CD4-positive, alpha-beta memory T cell (primary cell): ENCODE data around the gene TIGD1. TPM values are rescaled to one million over a fixed set of nuclear protein-coding genes. Genes with fewer than 3 reads are reported as not detected.
A peak's percentile ranks its signal among the peaks of the same experiment; 100 is the strongest.

Experiments used
- CTCF ChIA-PET: fragments of 350-600 bp; sonication (Branson Sonifier 250); formaldehyde crosslinking; loops from one replicate; lab custom pipeline; 2021; ENCODE audit warnings: inconsistent platforms; ENCODE audit not compliant: partially characterized antibody; lab: Charles Lee
- POLR2A ChIA-PET: fragments of 350-600 bp; sonication (Branson Sonifier 250); formaldehyde crosslinking; loops from one replicate; lab custom pipeline; 2021; ENCODE audit not compliant: partially characterized antibody; lab: Charles Lee
- DNase-seq, 5 donors: peaks; one replicate each; pipeline versions ENCODE4 v3.0.0 to v3.0.0-alpha.2; 2020 to 2022; ENCODE audit warnings: mixed read lengths in 1 of 5
- H3K27ac ChIP-seq: one replicate; pipeline ENCODE4 v1.7.0; 2013; ENCODE audit warnings: low read depth, low read length
- H3K27me3 ChIP-seq: 2 replicates; pipeline ENCODE4 v1.7.0; 2013; ENCODE audit warnings: mild to moderate bottlenecking, low read length, moderate library complexity; ENCODE audit not compliant: insufficient read depth
- H3K36me3 ChIP-seq: 2 replicates; pipeline ENCODE4 v1.7.0; 2013; ENCODE audit warnings: mild to moderate bottlenecking, low read length, moderate library complexity; ENCODE audit not compliant: insufficient read depth
- H3K4me1 ChIP-seq: 2 replicates; pipeline ENCODE4 v1.7.0; 2013; ENCODE audit warnings: mild to moderate bottlenecking, low read length, moderate library complexity; ENCODE audit not compliant: insufficient read depth
- H3K4me3 ChIP-seq, 2 donors: one replicate each; pipeline ENCODE4 v1.7.0; 2013; ENCODE audit warnings: low read length in 2 of 2, mild to moderate bottlenecking in 1 of 2
- H3K9me3 ChIP-seq, 2 donors: one replicate each; pipeline ENCODE4 v1.7.0; 2013; ENCODE audit warnings: low read length in 2 of 2, control low read depth in 1 of 2; ENCODE audit not compliant: control insufficient read depth in 1 of 2
- H3K27ac Mint-ChIP-seq, 7 donors: one replicate each; pipeline ENCODE4 v1.8.0; 2020 to 2021; ENCODE audit warnings: mixed read lengths in 7 of 7, mild to moderate bottlenecking in 6 of 7, inconsistent platforms in 3 of 7, moderate library complexity in 3 of 7
- H3K27me3 Mint-ChIP-seq, 2 donors: one replicate each; pipeline ENCODE4 v1.8.0; 2020 to 2021; ENCODE audit warnings: mixed read lengths in 2 of 2
- H3K36me3 Mint-ChIP-seq, 2 donors: one replicate each; pipeline ENCODE4 v1.8.0; 2020 to 2021; ENCODE audit warnings: mixed read lengths in 2 of 2, inconsistent platforms in 1 of 2, mild to moderate bottlenecking in 1 of 2
- H3K4me1 Mint-ChIP-seq, 4 donors: one replicate each; pipeline ENCODE4 v1.8.0; 2020 to 2021; ENCODE audit warnings: mixed read lengths in 4 of 4, mild to moderate bottlenecking in 1 of 4
- H3K4me3 Mint-ChIP-seq, 8 donors: one replicate each; pipeline ENCODE4 v1.8.0; 2020 to 2021; ENCODE audit warnings: mixed read lengths in 8 of 8, mild to moderate bottlenecking in 7 of 8, moderate library complexity in 6 of 8, inconsistent platforms in 3 of 8
- H3K9me3 Mint-ChIP-seq, 8 donors: one replicate each; pipeline ENCODE4 v1.8.0; 2020 to 2021; ENCODE audit warnings: mixed read lengths in 8 of 8, mild to moderate bottlenecking in 5 of 8, inconsistent platforms in 3 of 8, moderate library complexity in 1 of 8
- intact Hi-C: fragments of 100-400 bp; cut with micrococcal nuclease; formaldehyde crosslinking; loops from one replicate; pipeline ENCODE4 v1.15.1; 2023
- polyA plus RNA-seq, 2 donors: library from polyadenylated mRNA; unstranded; fragments of 300-500 nt; fragmentation: Illumina TruSeq; gene quantifications; one replicate each; pipeline ENCODE4 v1.2.3, GENCODE V29; 2021
- total RNA-seq, 2 experiments: library from RNA; stranded (reverse); gene quantifications; one replicate each; pipeline ENCODE4 v1.2.3, GENCODE V29; 2021

Gene TIGD1
- total and polyA plus RNA-seq, 4 experiments from 2014 or later = 11.8 to 19.3 (median 15.8) TPM

DNA sequence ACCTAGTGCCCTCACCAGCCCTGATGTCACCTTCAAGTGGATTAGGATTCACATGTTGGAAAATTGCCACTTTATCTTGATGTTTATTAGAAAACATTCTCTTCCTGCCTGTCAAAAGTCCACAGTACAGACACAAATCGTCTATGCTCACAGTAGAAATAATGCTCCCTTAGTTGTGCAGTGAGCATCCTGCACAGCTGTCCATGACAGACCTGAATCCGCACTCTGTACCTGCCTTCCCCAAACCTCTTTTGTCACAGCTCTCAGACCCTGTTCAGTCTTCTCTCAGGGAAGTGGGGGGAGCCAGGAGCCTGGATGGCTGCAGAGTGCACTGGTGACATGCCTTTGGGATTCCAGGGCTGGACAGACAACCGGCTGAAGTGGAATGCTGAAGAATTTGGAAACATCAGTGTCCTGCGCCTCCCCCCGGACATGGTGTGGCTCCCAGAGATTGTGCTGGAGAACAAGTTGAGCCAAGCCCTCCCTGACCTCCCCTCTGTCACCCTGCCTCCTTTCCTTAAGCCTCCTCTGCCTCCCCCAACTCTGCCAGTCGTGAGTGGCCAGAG, 22.4 kb downstream of the TIGD1 start:
- intact Hi-C loops = no loop called here
- Histone ChIP-seq H3K9me3 (no peaks in the 10 kb centered on the region), H3K27ac (no peak overlapping the region), H3K27me3 (peaks cover 13% of the 10 kb centered on the region), H3K36me3 (no peaks in the 10 kb centered on the region), H3K4me3 (no peak overlapping the region), H3K4me1 (peaks cover 20% of the 10 kb centered on the region)
- Mint-ChIP-seq H3K36me3 (no peaks in the 10 kb centered on the region), H3K9me3 (no peaks in the 10 kb centered on the region), H3K27me3 (peaks cover 21 to 31% of the 10 kb centered on the region in 2 donors), H3K4me1 (peaks cover 10 to 26% (median 18%) of the 10 kb centered on the region in 4 donors), H3K4me3 (peak overlapping the region in 1 of 8 donors; percentile 35), H3K27ac (no peak overlapping the region)
- ChIA-PET POLR2A (no interaction called here), CTCF (no interaction called here)
- DNase-seq = no peak

- Histone ChIP-seq H3K4me1 (peaks cover 32% of the 10 kb centered on the region), H3K27ac (no peak overlapping the region), H3K9me3 (no peaks in the 10 kb centered on the region), H3K36me3 (no peaks in the 10 kb centered on the region), H3K27me3 (peaks cover 14% of the 10 kb centered on the region), H3K4me3 (no peak overlapping the region)
- intact Hi-C loops = no loop called here
- Mint-ChIP-seq H3K4me1 (peaks cover 10 to 30% (median 21%) of the 10 kb centered on the region in 4 donors), H3K36me3 (no peaks in the 10 kb centered on the region), H3K9me3 (no peaks in the 10 kb centered on the region), H3K27me3 (peaks cover 21 to 30% of the 10 kb centered on the region in 2 donors), H3K27ac (no peak overlapping the region), H3K4me3 (no peak overlapping the region)
- DNase-seq = no peak
- POLR2A ChIA-PET = no interaction called here
- CTCF ChIA-PET = no interaction called here
Observed at GRCh38 chr2:232526372-232526941, 23.9 kb downstream of the TIGD1 start.

GRCh38 chr2:232525791-232526371, 24.5 kb downstream of the TIGD1 start, which contains the start of gene CHRND:
Gene CHRND, plus strand, starts transcription at chr2:232526160. Its CDS starts 56 bp downstream, at chr2:232526216.
- Mint-ChIP-seq H3K27me3 (peaks cover 23 to 28% of the 10 kb centered on the region in 2 donors), H3K36me3 (no peaks in the 10 kb centered on the region), H3K27ac (no peak within 1 kb of the TSS), H3K4me3 (no peak within 1 kb of the TSS), H3K4me1 (peaks cover 10 to 31% (median 21%) of the 10 kb centered on the region in 4 donors), H3K9me3 (no peaks in the 10 kb centered on the region)
- H3K36me3 ChIP-seq = no peaks in the 10 kb centered on the region
- H3K4me3 ChIP-seq = no peak within 1 kb of the TSS
- ChIA-PET POLR2A (no interaction called here), CTCF (no interaction called here)
- peaks cover 32% of the 10 kb centered on the region for H3K4me1 ChIP-seq
- intact Hi-C loops = no loop called here
- no peak within 1 kb of the TSS for H3K27ac ChIP-seq
- DNase-seq = no peak
- H3K27me3 ChIP-seq = peaks cover 14% of the 10 kb centered on the region
- no peaks in the 10 kb centered on the region for H3K9me3 ChIP-seq

DNA sequence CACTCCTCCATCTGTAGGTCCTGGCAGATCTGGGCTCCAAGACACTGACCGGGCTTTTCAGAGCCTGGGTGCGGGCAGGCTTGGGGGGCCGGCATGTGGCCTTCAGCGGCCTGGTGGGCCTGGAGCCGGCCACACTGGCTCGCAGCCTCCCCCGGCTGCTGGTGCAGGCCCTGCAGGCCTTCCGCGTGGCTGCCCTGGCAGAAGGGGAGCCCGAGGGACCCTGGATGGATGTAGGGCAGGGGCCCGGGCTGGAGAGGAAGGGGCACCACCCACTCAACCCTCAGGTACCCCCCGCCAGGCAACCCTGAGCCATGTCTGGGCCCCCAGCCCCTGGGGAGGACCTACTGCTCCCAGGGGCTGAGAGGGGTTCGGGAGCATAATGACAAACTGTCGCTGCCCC, 25.2 kb downstream of the TIGD1 start:
- CTCF ChIA-PET = no interaction called here
- peaks cover 10 to 31% (median 21%) of the 10 kb centered on the region in 4 donors for H3K4me1 Mint-ChIP-seq
- H3K27me3 Mint-ChIP-seq = peaks cover 24 to 29% of the 10 kb centered on the region in 2 donors
- Histone ChIP-seq H3K4me1 (peaks cover 32% of the 10 kb centered on the region), H3K9me3 (no peaks in the 10 kb centered on the region), H3K27ac (no peak overlapping the region), H3K36me3 (no peaks in the 10 kb centered on the region), H3K27me3 (peaks cover 14% of the 10 kb centered on the region), H3K4me3 (no peak overlapping the region)
- DNase-seq = no peak
- H3K4me3 Mint-ChIP-seq = no peak overlapping the region
- intact Hi-C loops = no loop called here
- POLR2A ChIA-PET = no interaction called here
- no peaks in the 10 kb centered on the region for H3K9me3 Mint-ChIP-seq
- H3K36me3 Mint-ChIP-seq = no peaks in the 10 kb centered on the region
- no peak overlapping the region for H3K27ac Mint-ChIP-seq

- H3K27me3 ChIP-seq = peaks cover 14% of the 10 kb centered on the region
- Mint-ChIP-seq H3K4me1 (peaks cover 10 to 31% (median 21%) of the 10 kb centered on the region in 4 donors), H3K27ac (peak overlapping the region in 1 of 7 donors; percentile 38), H3K36me3 (no peaks in the 10 kb centered on the region), H3K27me3 (peaks cover 24 to 29% of the 10 kb centered on the region in 2 donors), H3K9me3 (no peaks in the 10 kb centered on the region), H3K4me3 (no peak overlapping the region)
- ChIA-PET CTCF (interaction anchor here (1.2 kb wide), 1 partner anchor 61 kb away, joined by 3 read pairs; no protein-coding TSS in a partner anchor), POLR2A (no interaction called here)
- no peak overlapping the region for H3K4me3 ChIP-seq
- no peaks in the 10 kb centered on the region for H3K9me3 ChIP-seq
- no peaks in the 10 kb centered on the region for H3K36me3 ChIP-seq
- peaks cover 32% of the 10 kb centered on the region for H3K4me1 ChIP-seq
- H3K27ac ChIP-seq = no peak overlapping the region
- DNase-seq = no peak
- intact Hi-C loops = no loop called here
Observed at GRCh38 chr2:232524771-232525170, 25.6 kb downstream of the TIGD1 start.

- H3K4me3 Mint-ChIP-seq = peak overlapping the region in 4 of 8 donors; percentile 61 to 81 (median 63)
- H3K36me3 Mint-ChIP-seq = no peaks in the 10 kb centered on the region
- H3K4me3 ChIP-seq = no peak overlapping the region
Observed at GRCh38 chr2:232523682-232524597, 26.4 kb downstream of the TIGD1 start.

More at GRCh38 chr2:232523682-232524597, 26.4 kb downstream of the TIGD1 start:
- no peak for DNase-seq
- H3K9me3 Mint-ChIP-seq = no peaks in the 10 kb centered on the region
- Histone ChIP-seq H3K9me3 (no peaks in the 10 kb centered on the region), H3K27ac (no peak overlapping the region), H3K36me3 (no peaks in the 10 kb centered on the region), H3K4me1 (peaks cover 32% of the 10 kb centered on the region), H3K27me3 (peaks cover 14% of the 10 kb centered on the region)
- CTCF ChIA-PET = interaction anchor here (1.2 kb wide), 1 partner anchor 60 kb away, joined by 3 read pairs; no protein-coding TSS in a partner anchor
- intact Hi-C loops = no loop called here
- peaks cover 9 to 27% (median 19%) of the 10 kb centered on the region in 4 donors for H3K4me1 Mint-ChIP-seq
- POLR2A ChIA-PET = no interaction called here
- peak overlapping the region in 1 of 7 donors; percentile 38 for H3K27ac Mint-ChIP-seq
- peaks cover 24 to 34% of the 10 kb centered on the region in 2 donors for H3K27me3 Mint-ChIP-seq
